Astrocyte of the hippocampus (primary cell): Measurements from ENCODE around the gene SPRR1B.
A peak's percentile ranks its signal among the peaks of the same experiment; 100 is the strongest.
"Not testable (repeated sequence)": the region's sequence is repeated elsewhere in the genome, so short reads cannot be mapped to it uniquely, and the experiment has no call there.

Source experiments
- DNase-seq: peaks from one replicate; pipeline ENCODE4 v3.0.0; 2011; ENCODE audit warnings: low read depth, low spot score

The SPRR1B gene, protein sequence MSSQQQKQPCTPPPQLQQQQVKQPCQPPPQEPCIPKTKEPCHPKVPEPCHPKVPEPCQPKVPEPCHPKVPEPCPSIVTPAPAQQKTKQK

GRCh38 chr1:153030895-153031294 lies at the start of gene SPRR1B:
Gene SPRR1B, plus strand, starts transcription at chr1:153031203. Its CDS starts 1,143 bp downstream, at chr1:153032346.
- no peak for DNase-seq

GRCh38 chr1:152982076-152982475 lies 48.9 kb upstream of the SPRR1B start:
- DNase-seq = no peak

GRCh38 chr1:152983234-152983633 lies 47.8 kb upstream of the SPRR1B start:
- no peak for DNase-seq

DNA sequence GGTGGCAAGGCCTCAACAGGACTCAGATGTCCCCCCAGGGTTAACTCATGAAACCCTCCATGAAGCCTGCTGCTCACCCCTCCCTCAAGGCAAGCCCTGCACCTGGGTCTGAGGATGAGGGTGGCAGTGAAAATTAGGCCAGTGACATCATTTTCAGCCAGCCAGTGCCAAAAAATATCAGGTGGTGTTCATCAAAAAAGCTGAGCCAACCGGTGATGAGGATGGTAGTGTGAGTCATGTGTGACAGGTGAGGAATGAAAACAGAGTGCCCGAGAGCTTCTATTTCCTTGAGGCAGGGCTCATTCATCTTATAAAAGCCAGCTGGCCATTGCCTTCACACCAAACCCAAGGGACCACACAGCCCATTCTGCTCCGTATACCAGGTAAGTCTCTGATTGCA lies 47.3 kb upstream of the SPRR1B start, which contains the start of gene SPRR1A:
Gene SPRR1A, plus strand, starts transcription at position 339 of the 400 bp plus-strand sequence. CDS start 1,150 bp downstream, outside the sequence.
- DNase-seq = no peak

DNA sequence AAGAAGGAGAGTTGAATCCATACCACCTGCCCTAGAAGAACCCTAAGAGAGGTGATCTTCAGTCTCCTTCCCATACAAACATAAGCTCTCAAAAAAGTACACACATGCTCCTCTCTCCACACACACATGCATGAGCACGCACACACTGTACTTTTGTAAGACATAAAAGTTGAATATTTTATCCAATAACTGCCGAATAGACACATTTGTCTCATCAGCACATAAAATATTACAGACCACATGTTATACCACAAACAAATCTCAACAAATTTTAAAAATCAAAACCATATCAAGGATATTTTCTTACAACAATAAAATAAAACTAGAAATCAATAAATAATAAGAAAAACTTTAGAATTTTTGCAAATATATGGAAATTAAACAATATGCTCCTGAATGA lies 44.4 kb upstream of the SPRR1B start:
- no peak for DNase-seq

DNA sequence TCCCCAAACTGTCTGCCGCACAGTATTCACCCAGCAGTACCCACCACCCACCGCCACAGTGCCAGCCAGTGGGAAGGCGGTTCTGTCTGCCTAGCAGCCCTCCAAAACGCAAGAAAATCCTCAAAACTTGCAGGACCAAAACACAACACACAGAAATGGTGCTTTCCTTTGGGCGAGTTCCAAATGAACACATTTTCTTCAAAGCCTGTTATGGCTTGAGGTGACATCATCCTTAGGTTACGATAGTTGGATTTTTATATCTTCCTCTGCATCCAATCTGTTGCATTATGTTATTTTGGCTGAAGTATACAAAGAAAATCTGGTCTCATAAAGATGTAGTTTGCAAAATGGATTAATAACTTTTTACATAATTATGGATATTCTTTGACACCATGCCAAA lies 37.8 kb upstream of the SPRR1B start:
- no peak for DNase-seq

GRCh38 chr1:152995842-152996241 lies 35.2 kb upstream of the SPRR1B start:
- DNase-seq = no peak

GRCh38 chr1:152996633-152997400 lies 34.2 kb upstream of the SPRR1B start:
- no peak for DNase-seq

DNA sequence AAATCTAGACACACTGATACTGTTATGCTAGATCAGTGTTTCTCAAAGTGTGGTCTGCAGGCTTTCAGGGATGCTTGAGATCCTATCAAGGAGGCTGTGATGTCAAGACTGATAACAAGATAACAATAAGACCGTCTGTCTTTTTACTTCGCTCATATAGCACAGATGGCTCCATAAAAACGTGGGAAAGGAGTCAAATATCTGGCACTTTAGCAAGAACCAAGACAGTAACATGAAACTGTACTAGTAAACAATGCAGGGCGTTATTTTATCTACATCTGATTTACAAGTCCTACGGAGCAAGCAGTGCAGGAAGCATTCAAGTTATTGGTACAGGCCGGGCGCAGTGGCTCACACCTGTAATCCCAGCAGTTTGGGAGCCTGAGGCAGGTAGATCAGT lies 33.1 kb upstream of the SPRR1B start:
- DNase-seq = no peak

DNA sequence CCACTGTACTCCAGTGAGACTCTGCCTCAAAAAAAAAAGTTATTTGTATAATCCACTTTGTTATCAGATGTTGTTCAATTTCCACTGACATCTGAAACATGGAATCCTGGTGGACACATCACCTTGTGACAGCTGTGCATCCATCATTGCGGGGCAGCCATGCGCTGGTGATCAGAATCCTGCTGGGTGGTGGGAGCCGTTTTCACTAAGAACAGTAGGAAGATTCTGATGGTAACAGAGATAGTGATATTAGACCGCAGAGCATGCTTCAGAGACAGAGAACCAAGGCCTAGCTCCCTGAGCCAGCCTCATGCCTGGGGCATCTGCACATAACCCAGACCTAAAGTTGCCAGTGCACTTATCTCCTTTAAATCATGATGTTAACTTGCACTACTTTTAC lies 32.5 kb upstream of the SPRR1B start:
- DNase-seq = no peak

DNA sequence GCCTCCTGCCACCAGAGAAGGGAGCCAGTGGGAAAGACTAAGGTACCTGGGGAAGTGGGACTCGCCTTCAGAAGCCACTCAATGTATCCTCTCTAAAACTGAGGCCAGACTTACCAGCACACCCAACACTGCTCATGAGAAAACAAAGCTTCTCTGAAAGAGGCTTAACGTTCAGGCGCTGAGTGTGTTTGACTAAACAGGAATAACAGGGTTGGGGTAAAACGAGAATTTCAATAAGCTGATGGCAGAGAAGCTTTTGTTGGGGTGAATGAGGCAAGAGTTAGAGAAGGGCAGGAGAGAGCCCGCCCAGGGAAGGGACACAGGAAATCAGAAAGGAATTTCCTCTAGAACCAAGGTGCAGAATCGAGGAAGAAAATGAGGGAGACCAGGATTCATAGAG lies 31.2 kb upstream of the SPRR1B start:
- no peak for DNase-seq

DNA sequence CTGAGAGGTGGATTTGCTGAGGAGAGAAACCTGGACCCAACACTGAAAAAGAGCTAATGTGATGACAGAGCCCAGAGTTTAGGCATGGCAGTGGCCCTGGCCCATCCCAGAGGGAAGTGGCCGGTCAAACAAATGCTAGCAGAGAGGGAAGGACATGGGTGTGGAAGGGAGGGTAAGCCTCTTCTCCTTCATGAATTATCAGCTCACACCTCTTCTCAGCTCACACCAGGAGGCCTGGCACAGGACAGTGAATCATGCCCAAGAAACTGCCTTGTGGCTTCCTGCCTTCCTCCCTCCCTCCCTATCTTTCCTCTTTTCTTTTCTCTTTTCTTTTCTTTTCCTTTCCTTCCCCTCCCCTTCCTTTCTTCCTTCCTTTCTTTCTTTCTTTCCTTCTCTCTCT lies 30.7 kb upstream of the SPRR1B start:
- DNase-seq = no peak

DNA sequence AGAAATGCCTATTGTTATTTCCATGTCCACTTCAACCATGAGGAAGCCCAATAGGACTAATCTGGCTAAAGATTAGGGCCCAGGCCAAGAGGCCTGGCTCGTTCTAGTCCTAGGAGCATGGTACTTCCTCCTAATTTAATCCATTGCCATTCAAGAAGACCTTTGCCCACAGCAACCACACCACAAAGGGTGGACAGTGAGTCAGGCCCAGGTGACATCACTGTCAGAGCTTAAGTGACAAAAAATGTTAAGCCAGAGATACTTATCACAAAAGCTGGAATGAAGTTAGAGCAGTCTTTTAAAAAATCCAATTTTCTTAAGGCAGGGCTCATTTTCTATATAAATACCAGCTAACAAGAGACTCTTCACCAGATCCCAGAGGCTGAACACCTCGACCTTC lies 29.6 kb upstream of the SPRR1B start, which contains the start of gene SPRR3:
Gene SPRR3, plus strand, starts transcription at position 368 of the 400 bp plus-strand sequence. CDS start 1,272 bp downstream, outside the sequence.
- no peak for DNase-seq

DNA sequence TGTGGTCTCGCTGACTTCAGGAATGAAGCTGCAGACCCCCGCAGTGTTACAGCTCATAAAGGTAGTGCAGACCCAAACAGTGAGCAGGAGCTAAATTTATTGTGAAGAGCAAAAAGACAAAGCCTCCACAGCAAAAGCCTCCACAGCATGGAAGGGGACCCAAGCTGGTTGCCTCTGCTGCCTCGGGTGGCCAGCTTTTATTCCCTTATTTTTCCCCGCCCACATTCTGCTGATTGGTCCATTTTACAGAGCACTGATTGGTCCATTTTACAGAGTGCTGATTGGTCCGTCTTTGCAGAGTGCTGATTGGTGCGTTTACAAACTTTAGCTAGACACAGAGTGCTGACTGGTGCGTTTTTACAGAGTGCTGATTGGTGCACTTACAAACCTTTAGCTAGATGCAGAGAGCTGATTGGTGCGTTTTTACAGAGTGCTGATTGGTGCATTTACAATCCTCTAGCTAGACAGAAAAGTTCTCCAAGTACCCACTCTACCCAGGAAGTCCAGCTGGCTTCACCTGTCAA lies 19.7 kb upstream of the SPRR1B start:
- not testable (repeated sequence) for DNase-seq

GRCh38 chr1:153021829-153022228 lies 9.2 kb upstream of the SPRR1B start:
- not testable (repeated sequence) for DNase-seq

DNA sequence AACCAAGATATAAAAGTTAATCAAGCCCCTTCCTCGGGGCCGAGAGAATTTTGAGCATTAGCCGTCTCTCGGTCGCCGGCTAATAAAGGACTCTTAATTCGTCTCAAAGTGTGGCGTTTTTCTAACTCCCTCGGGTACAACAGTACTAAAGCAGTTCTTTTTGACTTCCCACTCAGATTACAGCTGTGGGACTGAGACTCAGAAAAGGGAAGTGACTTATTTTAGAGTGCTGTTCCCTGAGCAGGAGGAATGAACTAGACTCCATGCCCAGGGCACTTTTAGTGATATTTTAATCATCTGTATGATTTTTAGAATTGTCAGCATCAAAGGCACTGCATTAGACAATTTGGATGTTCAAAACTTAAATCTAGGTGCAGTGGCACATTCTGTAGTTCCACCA lies 8.7 kb upstream of the SPRR1B start:
- not testable (repeated sequence) for DNase-seq

- DNase-seq = no peak
These were observed 7.9 kb upstream of the SPRR1B start for GRCh38 chr1:153023109-153023508.

DNA sequence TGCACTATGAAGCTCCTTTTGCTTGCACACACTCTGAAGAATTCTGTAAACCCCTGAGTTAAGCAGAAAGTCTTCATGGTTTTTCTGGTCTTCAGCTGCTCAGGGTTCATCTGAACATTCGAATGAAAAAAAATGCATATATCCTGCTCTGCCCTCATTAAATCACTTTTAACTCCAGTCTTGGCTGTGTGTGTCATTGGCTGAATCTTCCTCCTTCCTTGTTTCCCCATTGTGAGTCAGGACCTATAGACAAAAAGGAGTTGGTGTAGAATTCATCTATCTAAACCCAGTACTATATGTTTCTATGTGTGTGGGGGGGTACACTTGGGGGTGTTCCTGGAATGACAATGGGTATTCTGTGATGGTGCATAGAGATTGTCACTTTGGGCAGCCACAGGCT lies 6.6 kb upstream of the SPRR1B start:
- DNase-seq = no peak

DNA sequence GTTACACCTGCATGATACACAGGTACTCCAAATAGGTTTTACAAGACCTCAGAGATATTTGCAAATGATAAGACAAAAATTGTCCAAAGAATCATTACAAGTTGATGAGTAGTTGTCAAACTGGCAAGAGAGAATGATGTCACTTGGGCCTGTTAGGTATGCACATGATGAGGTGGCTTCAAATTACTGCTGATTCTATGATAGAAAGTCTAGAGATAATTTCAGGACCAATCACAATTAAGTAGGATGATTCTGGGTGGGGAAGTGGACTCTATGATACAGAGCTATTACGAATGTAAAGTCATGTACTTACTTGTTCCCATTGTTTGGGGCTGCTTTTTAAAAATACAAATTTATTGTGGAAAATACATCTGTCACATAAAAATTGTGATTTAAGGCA lies 5.2 kb upstream of the SPRR1B start:
- DNase-seq = no peak

DNA sequence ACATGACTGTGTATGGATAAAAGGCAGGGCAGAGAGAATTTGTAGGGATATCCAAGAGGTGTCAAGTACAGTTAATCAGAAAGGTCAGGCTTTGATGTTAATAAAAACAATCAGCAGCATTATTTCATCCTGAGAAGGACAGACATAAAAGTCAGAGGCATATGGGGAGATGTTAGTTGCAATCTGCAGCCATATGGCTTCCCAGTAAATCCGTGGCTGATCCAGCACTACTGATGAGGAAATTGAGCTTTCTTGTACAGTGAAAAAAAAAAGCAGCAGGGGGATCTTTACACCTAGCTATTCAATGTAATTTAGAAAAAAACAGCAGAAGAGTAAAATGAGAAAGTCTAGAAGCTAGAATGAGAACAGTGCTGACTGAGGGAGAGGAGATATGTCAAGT lies 2.2 kb upstream of the SPRR1B start:
- no peak for DNase-seq

DNA sequence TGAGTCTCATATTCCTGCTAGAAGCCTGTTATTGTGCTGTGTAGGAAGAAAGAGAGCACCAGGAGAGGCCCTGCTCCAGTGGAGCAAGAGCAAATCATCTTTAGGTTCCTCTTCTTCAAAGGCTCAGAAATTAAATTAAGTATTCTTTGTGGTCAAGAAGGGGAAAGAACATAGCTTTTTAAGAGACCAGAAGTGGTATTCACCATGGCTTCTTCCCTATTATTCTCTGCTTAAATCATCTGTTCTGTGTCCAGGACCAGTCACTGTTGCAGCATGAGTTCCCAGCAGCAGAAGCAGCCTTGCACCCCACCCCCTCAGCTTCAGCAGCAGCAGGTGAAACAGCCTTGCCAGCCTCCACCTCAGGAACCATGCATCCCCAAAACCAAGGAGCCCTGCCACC lies 1.1 kb downstream of the SPRR1B start:
- DNase-seq = no peak

- DNase-seq = peak; percentile 61
These were observed 1.8 kb downstream of the SPRR1B start for GRCh38 chr1:153032677-153033308.

- DNase-seq = no peak
These were observed 4.2 kb downstream of the SPRR1B start for GRCh38 chr1:153035211-153035610.
